Right renal cortex interstitium (tissue), 3 donors: ENCODE results near the gene CAPZB. TPM values are rescaled to one million over a fixed set of nuclear protein-coding genes. Genes with fewer than 3 reads are reported as not detected.

Experiments
- DNase-seq, 3 donors: peaks; one replicate each; pipeline ENCODE4 v3.0.0-alpha.2; 2013; ENCODE audit warnings: low read depth in 3 of 3, low spot score in 2 of 3
- polyA plus RNA-seq, 3 donors: library from polyadenylated mRNA; unstranded; fragments of 120-200 nt; gene quantifications; one replicate each; pipeline ENCODE4 v1.2.1, GENCODE V29; 2013; ENCODE audit not compliant: insufficient read length in 3 of 3

CAPZB gene
- polyA plus RNA-seq, 3 donors, result 233 to 248 (median 244) TPM

GRCh38 chr1:19372602-19373001 is 112.7 kb downstream of the CAPZB start:
- no peak for DNase-seq

GRCh38 chr1:19372136-19372514 is 113.2 kb downstream of the CAPZB start:
- DNase-seq, result no peak

GRCh38 chr1:19371226-19372135 is 113.9 kb downstream of the CAPZB start:
- DNase-seq, result no peak

- DNase-seq, result no peak
Observed at GRCh38 chr1:19370453-19371170, 114.7 kb downstream of the CAPZB start.

- DNase-seq, result no peak
Observed at GRCh38 chr1:19369396-19370090, 115.8 kb downstream of the CAPZB start.

- no peak for DNase-seq
Observed at GRCh38 chr1:19368964-19369363, 116.4 kb downstream of the CAPZB start.

GRCh38 chr1:19368050-19368449 is 117.3 kb downstream of the CAPZB start:
- DNase-seq, result no peak

GRCh38 chr1:19367584-19368041 is 117.7 kb downstream of the CAPZB start:
- no peak for DNase-seq

GRCh38 chr1:19366599-19367536 is 118.5 kb downstream of the CAPZB start:
- no peak for DNase-seq

GRCh38 chr1:19365721-19366120 is 119.6 kb downstream of the CAPZB start:
- DNase-seq, result no peak

GRCh38 chr1:19363536-19364152 is 121.7 kb downstream of the CAPZB start:
- DNase-seq, result no peak

GRCh38 chr1:19361611-19362147 is 123.7 kb downstream of the CAPZB start:
- no peak for DNase-seq

GRCh38 chr1:19360843-19361610 is 124.3 kb downstream of the CAPZB start:
- DNase-seq, result no peak

GRCh38 chr1:19360432-19360831 is 124.9 kb downstream of the CAPZB start:
- DNase-seq, result no peak

GRCh38 chr1:19360016-19360415 is 125.3 kb downstream of the CAPZB start:
- DNase-seq, result no peak

- DNase-seq, result no peak
Observed at GRCh38 chr1:19359357-19359756, 126.0 kb downstream of the CAPZB start.

GRCh38 chr1:19358710-19359109 is 126.6 kb downstream of the CAPZB start:
- no peak for DNase-seq

GRCh38 chr1:19357299-19357986 is 127.9 kb downstream of the CAPZB start:
- no peak for DNase-seq
